NT2/D1 (cell line): ENCODE results near the gene TEX52.

Source experiments
- YY1 ChIP-seq: IDR thresholded peaks from 2 replicates; pipeline ENCODE4 v1.6.1; 2011; ENCODE audit not compliant: insufficient read length, insufficient read depth
- ZNF274 ChIP-seq: IDR thresholded peaks from 2 replicates; pipeline ENCODE4 v1.6.1; 2011; ENCODE audit warnings: mild to moderate bottlenecking, low read depth, low read length

GRCh38 chr12:2890388-2891239, 33.8 kb upstream of the TEX52 start, which contains the start of gene TULP3:
- TF ChIP-seq ZNF274 (no peak), YY1 (no peak)
